SK-N-SH treated with all-trans-retinoic acid at 6 μM for 48 hours (cell line): Measurements from ENCODE around the gene PEX26.

Source experiments
- ARNTL ChIP-seq: fragments of 450-650 bp; formaldehyde crosslinking; IDR thresholded peaks from 2 replicates; pipeline ENCODE4 v1.5.0; 2020; ENCODE audit warnings: low read depth, mild to moderate bottlenecking, moderate library complexity, borderline replicate concordance
- CSDC2 ChIP-seq: fragments of 250-450 bp; sonication (Bioruptor Pico); IDR thresholded peaks from 2 replicates; pipeline ENCODE4 v1.5.0; 2020; ENCODE audit warnings: mild to moderate bottlenecking, moderate library complexity
- ISL1 ChIP-seq: fragments of 250-450 bp; sonication (Bioruptor Pico); IDR thresholded peaks from 2 replicates; pipeline ENCODE4 v2.1.2; 2022; ENCODE audit warnings: mild to moderate bottlenecking, moderate library complexity
- PPARA ChIP-seq: fragments of 250-450 bp; sonication (Bioruptor Pico); IDR thresholded peaks from 2 replicates; pipeline ENCODE4 v1.5.0; 2020; ENCODE audit warnings: mild to moderate bottlenecking, borderline replicate concordance
- ZFP3 ChIP-seq: fragments of 250-450 bp; sonication (Bioruptor Pico); IDR thresholded peaks from 2 replicates; pipeline ENCODE4 v1.5.0; 2020; ENCODE audit warnings: mild to moderate bottlenecking, moderate library complexity
- ZNF565 ChIP-seq: fragments of 450-650 bp; formaldehyde crosslinking; conservative IDR thresholded peaks from 2 replicates; pipeline ENCODE4 v1.5.0; 2020; ENCODE audit warnings: low read depth, mild to moderate bottlenecking, moderate library complexity
- ZNF70 ChIP-seq: fragments of 450-650 bp; formaldehyde crosslinking; IDR thresholded peaks from 2 replicates; pipeline ENCODE4 v1.5.0; 2020; ENCODE audit warnings: mild to moderate bottlenecking, moderate library complexity
- ZNF8 ChIP-seq: fragments of 450-650 bp; formaldehyde crosslinking; IDR thresholded peaks from 2 replicates; pipeline ENCODE4 v1.5.0; 2020; ENCODE audit warnings: mild to moderate bottlenecking, moderate library complexity
- TF ChIP-seq, protein P1 (sequence below): fragments of 250-450 bp; sonication (Bioruptor Pico); IDR thresholded peaks from 2 replicates; pipeline ENCODE4 v1.5.1; 2021; ENCODE audit warnings: mild to moderate bottlenecking, moderate library complexity

- TF ChIP-seq ARNTL (CRISPR knock-in tag) (no peak), ZNF70 (no peak), ZNF8 (CRISPR knock-in tag) (no peak), CSDC2 (CRISPR knock-in tag) (no peak), ZFP3 (CRISPR knock-in tag) (no peak), PPARA (CRISPR knock-in tag) (no peak), ZNF565 (CRISPR knock-in tag) (no peak), ISL1 (CRISPR knock-in tag) (no peak)
- TF ChIP-seq, protein P1, sequence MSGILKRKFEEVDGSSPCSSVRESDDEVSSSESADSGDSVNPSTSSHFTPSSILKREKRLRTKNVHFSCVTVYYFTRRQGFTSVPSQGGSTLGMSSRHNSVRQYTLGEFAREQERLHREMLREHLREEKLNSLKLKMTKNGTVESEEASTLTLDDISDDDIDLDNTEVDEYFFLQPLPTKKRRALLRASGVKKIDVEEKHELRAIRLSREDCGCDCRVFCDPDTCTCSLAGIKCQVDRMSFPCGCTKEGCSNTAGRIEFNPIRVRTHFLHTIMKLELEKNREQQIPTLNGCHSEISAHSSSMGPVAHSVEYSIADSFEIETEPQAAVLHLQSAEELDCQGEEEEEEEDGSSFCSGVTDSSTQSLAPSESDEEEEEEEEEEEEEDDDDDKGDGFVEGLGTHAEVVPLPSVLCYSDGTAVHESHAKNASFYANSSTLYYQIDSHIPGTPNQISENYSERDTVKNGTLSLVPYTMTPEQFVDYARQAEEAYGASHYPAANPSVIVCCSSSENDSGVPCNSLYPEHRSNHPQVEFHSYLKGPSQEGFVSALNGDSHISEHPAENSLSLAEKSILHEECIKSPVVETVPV (CRISPR knock-in tag) = no peak
Measured at GRCh38 chr22:18059991-18060390, 17.8 kb upstream of the PEX26 start.
